Epithelial cell of esophagus (primary cell): ENCODE results near the gene SCFD2.

Source experiments
- DNase-seq: peaks from one replicate; pipeline ENCODE4 v3.0.0; 2010; ENCODE audit warnings: low read depth
- H3K4me3 ChIP-seq: 2 replicates; pipeline ENCODE4 v1.5.1; 2011; ENCODE audit warnings: mild to moderate bottlenecking, low read length, control low read depth
- CTCF ChIP-seq: IDR thresholded peaks from 2 replicates; pipeline ENCODE4 v1.5.1; 2011; ENCODE audit warnings: low read depth, mild to moderate bottlenecking, low read length, control low read depth, inconsistent platforms; ENCODE audit not compliant: insufficient read depth; ENCODE audit errors: missing control alignments

SCFD2 gene

DNA sequence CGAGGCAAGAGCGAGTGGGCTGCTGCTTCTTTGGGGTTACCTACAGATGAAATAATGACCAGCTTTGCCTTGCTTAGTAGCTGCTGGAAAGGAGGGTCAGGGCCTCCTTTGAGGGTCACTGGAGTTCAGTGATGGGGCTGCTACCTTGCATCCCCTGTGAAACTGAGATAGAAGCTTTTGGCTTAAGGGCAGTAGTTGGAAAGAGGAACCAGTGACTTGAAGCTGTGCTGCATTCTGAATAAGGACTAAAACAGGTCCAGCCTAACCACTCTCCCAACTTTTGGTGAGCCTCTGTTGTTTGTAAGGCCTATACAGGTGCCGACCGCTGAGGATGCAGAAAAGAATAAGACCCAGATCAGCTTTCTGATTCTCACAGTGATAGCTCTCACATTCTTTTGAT lies 462.6 kb downstream of the SCFD2 start:
- H3K4me3 ChIP-seq: no peak overlapping the region
- TF ChIP-seq CTCF: no peak
- DNase-seq: no peak

DNA sequence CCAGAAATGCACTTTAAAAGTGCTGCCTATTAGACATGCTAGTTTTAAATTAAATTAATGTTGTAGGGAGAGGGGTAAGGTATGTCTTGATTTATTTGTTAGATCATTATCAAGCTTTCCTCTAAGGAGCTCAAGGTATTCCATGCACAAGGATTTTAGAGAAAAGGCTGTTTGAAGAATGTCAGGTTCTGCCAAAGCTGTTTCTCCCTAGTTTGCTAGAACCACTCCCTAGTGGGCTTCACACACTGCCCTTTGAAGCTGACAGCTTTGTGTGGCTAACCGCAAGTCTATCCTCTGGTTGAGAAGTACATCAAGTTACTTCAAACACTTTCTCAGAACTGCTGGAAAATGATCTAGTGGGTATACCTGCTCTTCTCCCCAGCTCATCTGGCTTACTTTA lies 471.4 kb downstream of the SCFD2 start:
- no peak for DNase-seq
- no peak overlapping the region for H3K4me3 ChIP-seq
- TF ChIP-seq CTCF: no peak

- no peak for DNase-seq
- H3K4me3 ChIP-seq: no peak overlapping the region
- TF ChIP-seq CTCF: no peak
These were observed 473.0 kb downstream of the SCFD2 start for GRCh38 chr4:52892880-52893279.

DNA sequence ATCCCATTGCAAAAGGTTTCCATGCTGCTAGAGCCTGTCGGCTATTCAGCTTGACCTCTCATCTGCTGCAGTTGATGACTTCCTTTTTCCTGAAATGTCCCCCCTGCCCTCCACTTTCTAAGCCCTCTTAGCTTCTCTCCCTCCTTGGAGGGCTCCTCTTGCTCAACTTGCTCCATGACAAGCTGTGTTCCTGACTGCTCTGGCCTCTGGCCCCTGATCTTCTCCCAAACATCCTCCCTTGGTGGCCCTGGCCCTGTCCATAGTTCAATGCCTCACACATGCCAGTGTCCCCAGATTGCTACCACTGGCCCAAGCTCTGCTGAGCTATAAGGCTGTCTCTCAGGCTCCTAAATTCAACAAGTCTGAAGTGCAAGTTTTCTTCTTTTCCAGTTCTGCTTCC lies 474.1 kb downstream of the SCFD2 start:
- DNase-seq: no peak
- no peak for TF ChIP-seq CTCF
- no peak overlapping the region for H3K4me3 ChIP-seq

GRCh38 chr4:52890521-52890791 lies 475.4 kb downstream of the SCFD2 start:
- no peak overlapping the region for H3K4me3 ChIP-seq
- no peak for DNase-seq
- TF ChIP-seq CTCF: no peak

- peak; percentile 46 for DNase-seq
- H3K4me3 ChIP-seq: no peak overlapping the region
- TF ChIP-seq CTCF: no peak
These were observed 475.9 kb downstream of the SCFD2 start for GRCh38 chr4:52889778-52890520.

GRCh38 chr4:52889354-52889753 lies 476.5 kb downstream of the SCFD2 start:
- no peak overlapping the region for H3K4me3 ChIP-seq
- DNase-seq: no peak
- no peak for TF ChIP-seq CTCF
